ENCODE results near the gene KBTBD12.

DNA sequence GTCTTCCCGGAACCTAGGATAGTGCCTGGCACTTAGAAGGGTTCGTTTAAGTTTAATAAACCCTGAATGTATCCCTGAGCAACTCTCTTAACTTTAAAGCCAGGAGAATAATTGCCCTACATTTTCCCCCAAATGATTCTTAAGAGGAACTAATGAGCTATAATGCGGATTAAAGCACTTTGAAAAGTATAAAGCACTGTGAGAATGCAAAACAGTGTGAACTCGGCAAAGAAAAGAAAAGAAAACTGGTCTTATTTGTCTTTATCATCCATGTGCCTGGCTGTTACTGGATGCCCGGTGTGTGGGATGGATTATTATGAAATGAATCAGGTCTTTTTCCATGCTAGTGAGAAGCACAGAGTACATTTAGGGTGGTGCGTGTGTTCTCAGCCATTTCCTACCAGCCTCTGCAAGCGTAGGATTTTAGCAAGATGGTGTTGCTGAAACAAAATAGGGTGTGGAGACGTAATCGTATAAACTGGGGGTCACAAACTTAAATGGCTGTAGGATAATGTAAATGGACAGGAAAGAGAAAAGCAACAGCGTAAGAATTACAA lies 983 bp downstream of the KBTBD12 start:
- TF ChIP-seq, protein P1, sequence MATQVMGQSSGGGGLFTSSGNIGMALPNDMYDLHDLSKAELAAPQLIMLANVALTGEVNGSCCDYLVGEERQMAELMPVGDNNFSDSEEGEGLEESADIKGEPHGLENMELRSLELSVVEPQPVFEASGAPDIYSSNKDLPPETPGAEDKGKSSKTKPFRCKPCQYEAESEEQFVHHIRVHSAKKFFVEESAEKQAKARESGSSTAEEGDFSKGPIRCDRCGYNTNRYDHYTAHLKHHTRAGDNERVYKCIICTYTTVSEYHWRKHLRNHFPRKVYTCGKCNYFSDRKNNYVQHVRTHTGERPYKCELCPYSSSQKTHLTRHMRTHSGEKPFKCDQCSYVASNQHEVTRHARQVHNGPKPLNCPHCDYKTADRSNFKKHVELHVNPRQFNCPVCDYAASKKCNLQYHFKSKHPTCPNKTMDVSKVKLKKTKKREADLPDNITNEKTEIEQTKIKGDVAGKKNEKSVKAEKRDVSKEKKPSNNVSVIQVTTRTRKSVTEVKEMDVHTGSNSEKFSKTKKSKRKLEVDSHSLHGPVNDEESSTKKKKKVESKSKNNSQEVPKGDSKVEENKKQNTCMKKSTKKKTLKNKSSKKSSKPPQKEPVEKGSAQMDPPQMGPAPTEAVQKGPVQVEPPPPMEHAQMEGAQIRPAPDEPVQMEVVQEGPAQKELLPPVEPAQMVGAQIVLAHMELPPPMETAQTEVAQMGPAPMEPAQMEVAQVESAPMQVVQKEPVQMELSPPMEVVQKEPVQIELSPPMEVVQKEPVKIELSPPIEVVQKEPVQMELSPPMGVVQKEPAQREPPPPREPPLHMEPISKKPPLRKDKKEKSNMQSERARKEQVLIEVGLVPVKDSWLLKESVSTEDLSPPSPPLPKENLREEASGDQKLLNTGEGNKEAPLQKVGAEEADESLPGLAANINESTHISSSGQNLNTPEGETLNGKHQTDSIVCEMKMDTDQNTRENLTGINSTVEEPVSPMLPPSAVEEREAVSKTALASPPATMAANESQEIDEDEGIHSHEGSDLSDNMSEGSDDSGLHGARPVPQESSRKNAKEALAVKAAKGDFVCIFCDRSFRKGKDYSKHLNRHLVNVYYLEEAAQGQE (IDR thresholded peaks at IDR 0.05; ENCODE audit: insufficient read depth in 1 of 2, low read depth in 2 of 2, low read length in 2 of 2) = no peak
- no peak for TF ChIP-seq POLR2AphosphoS5 (IDR thresholded peaks at IDR 0.05; ENCODE audit: low read depth, low read length)

All from PFSK-1 (cell line).